ENCODE data around the gene CCNQ.

CCNQ gene

GRCh38 chrX:153598541-153599191, at the start of gene CCNQ:
CCNQ (minus strand) TSS chrX:153599139; CDS start chrX:153599073, 66 bp downstream.
- no peaks in the 10 kb centered on the region for H3K4me1 ChIP-seq (ENCODE audit: control insufficient read depth, insufficient read depth, low read length)
- peaks cover 3% of the 10 kb centered on the region for H3K36me3 ChIP-seq (ENCODE audit: control insufficient read depth, insufficient read depth, low read length)
- peaks cover 4% of the 10 kb centered on the region for H3K27me3 ChIP-seq (ENCODE audit: control insufficient read depth, insufficient read depth, low read length)
- peak within 1 kb of the TSS; percentile 65 for H3K27ac ChIP-seq (ENCODE audit: low read depth, low read length)
- H3K9ac ChIP-seq (ENCODE audit: low read length): peak within 1 kb of the TSS; percentile 22
- peak within 1 kb of the TSS; percentile 65 for H3K4me3 ChIP-seq (ENCODE audit: low read length)

- H3K27me3 ChIP-seq (ENCODE audit: control insufficient read depth, insufficient read depth, low read length): peaks cover 45% of the 10 kb centered on the region
Measured at GRCh38 chrX:153647461-153648357, 48.8 kb upstream of the CCNQ start.

GRCh38 chrX:153646620-153647373, 47.9 kb upstream of the CCNQ start, which contains the start of gene DUSP9:
DUSP9 (plus strand) TSS chrX:153647203; CDS start chrX:153647954, 751 bp downstream.
- H3K4me3 ChIP-seq (ENCODE audit: low read length): no peak within 1 kb of the TSS
- no peak within 1 kb of the TSS for H3K27ac ChIP-seq (ENCODE audit: low read depth, low read length)
- no peak within 1 kb of the TSS for H3K9ac ChIP-seq (ENCODE audit: low read length)
- no peaks in the 10 kb centered on the region for H3K36me3 ChIP-seq (ENCODE audit: control insufficient read depth, insufficient read depth, low read length)
- peaks cover 47% of the 10 kb centered on the region for H3K27me3 ChIP-seq (ENCODE audit: control insufficient read depth, insufficient read depth, low read length)
- H3K4me1 ChIP-seq (ENCODE audit: control insufficient read depth, insufficient read depth, low read length): no peaks in the 10 kb centered on the region

More at GRCh38 chrX:153647461-153648357, 48.8 kb upstream of the CCNQ start:
- Histone ChIP-seq H3K9ac (ENCODE audit: low read length) (no peak overlapping the region), H3K4me1 (ENCODE audit: control insufficient read depth, insufficient read depth, low read length) (no peaks in the 10 kb centered on the region), H3K36me3 (ENCODE audit: control insufficient read depth, insufficient read depth, low read length) (no peaks in the 10 kb centered on the region), H3K27ac (ENCODE audit: low read depth, low read length) (no peak overlapping the region), H3K4me3 (ENCODE audit: low read length) (no peak overlapping the region)

- no peak overlapping the region for H3K9ac ChIP-seq (ENCODE audit: low read length)
- H3K36me3 ChIP-seq (ENCODE audit: control insufficient read depth, insufficient read depth, low read length): no peaks in the 10 kb centered on the region
- H3K27ac ChIP-seq (ENCODE audit: low read depth, low read length): no peak overlapping the region
- H3K4me3 ChIP-seq (ENCODE audit: low read length): no peak overlapping the region
- H3K27me3 ChIP-seq (ENCODE audit: control insufficient read depth, insufficient read depth, low read length): peaks cover 55% of the 10 kb centered on the region
- H3K4me1 ChIP-seq (ENCODE audit: control insufficient read depth, insufficient read depth, low read length): no peaks in the 10 kb centered on the region
Measured at GRCh38 chrX:153645921-153646488, 47.1 kb upstream of the CCNQ start.

- H3K36me3 ChIP-seq (ENCODE audit: control insufficient read depth, insufficient read depth, low read length): no peaks in the 10 kb centered on the region
- no peak overlapping the region for H3K27ac ChIP-seq (ENCODE audit: low read depth, low read length)
- H3K27me3 ChIP-seq (ENCODE audit: control insufficient read depth, insufficient read depth, low read length): peaks cover 60% of the 10 kb centered on the region
- H3K4me1 ChIP-seq (ENCODE audit: control insufficient read depth, insufficient read depth, low read length): no peaks in the 10 kb centered on the region
- H3K4me3 ChIP-seq (ENCODE audit: low read length): no peak overlapping the region
- no peak overlapping the region for H3K9ac ChIP-seq (ENCODE audit: low read length)
Measured at GRCh38 chrX:153645151-153645550, 46.2 kb upstream of the CCNQ start.

GRCh38 chrX:153644356-153645125, 45.6 kb upstream of the CCNQ start:
- Histone ChIP-seq H3K27ac (ENCODE audit: low read depth, low read length) (no peak overlapping the region), H3K4me3 (ENCODE audit: low read length) (no peak overlapping the region), H3K36me3 (ENCODE audit: control insufficient read depth, insufficient read depth, low read length) (no peaks in the 10 kb centered on the region), H3K4me1 (ENCODE audit: control insufficient read depth, insufficient read depth, low read length) (no peaks in the 10 kb centered on the region), H3K9ac (ENCODE audit: low read length) (no peak overlapping the region), H3K27me3 (ENCODE audit: control insufficient read depth, insufficient read depth, low read length) (peaks cover 60% of the 10 kb centered on the region)

GRCh38 chrX:153643431-153644351, 44.8 kb upstream of the CCNQ start:
- no peak overlapping the region for H3K27ac ChIP-seq (ENCODE audit: low read depth, low read length)
- no peak overlapping the region for H3K9ac ChIP-seq (ENCODE audit: low read length)
- H3K4me3 ChIP-seq (ENCODE audit: low read length): peak overlapping the region; percentile 36
- H3K4me1 ChIP-seq (ENCODE audit: control insufficient read depth, insufficient read depth, low read length): no peaks in the 10 kb centered on the region
- H3K27me3 ChIP-seq (ENCODE audit: control insufficient read depth, insufficient read depth, low read length): peaks cover 53% of the 10 kb centered on the region
- no peaks in the 10 kb centered on the region for H3K36me3 ChIP-seq (ENCODE audit: control insufficient read depth, insufficient read depth, low read length)

- no peaks in the 10 kb centered on the region for H3K4me1 ChIP-seq (ENCODE audit: control insufficient read depth, insufficient read depth, low read length)
Measured at GRCh38 chrX:153642655-153643430, 43.9 kb upstream of the CCNQ start.

GRCh38 chrX:153642051-153642654, 43.2 kb upstream of the CCNQ start:
- Histone ChIP-seq H3K36me3 (ENCODE audit: control insufficient read depth, insufficient read depth, low read length) (no peaks in the 10 kb centered on the region), H3K27me3 (ENCODE audit: control insufficient read depth, insufficient read depth, low read length) (peaks cover 45% of the 10 kb centered on the region), H3K4me1 (ENCODE audit: control insufficient read depth, insufficient read depth, low read length) (no peaks in the 10 kb centered on the region), H3K4me3 (ENCODE audit: low read length) (no peak overlapping the region), H3K27ac (ENCODE audit: low read depth, low read length) (no peak overlapping the region), H3K9ac (ENCODE audit: low read length) (no peak overlapping the region)

More at GRCh38 chrX:153642655-153643430, 43.9 kb upstream of the CCNQ start:
- Histone ChIP-seq H3K27me3 (ENCODE audit: control insufficient read depth, insufficient read depth, low read length) (peaks cover 49% of the 10 kb centered on the region), H3K27ac (ENCODE audit: low read depth, low read length) (no peak overlapping the region), H3K36me3 (ENCODE audit: control insufficient read depth, insufficient read depth, low read length) (no peaks in the 10 kb centered on the region), H3K9ac (ENCODE audit: low read length) (no peak overlapping the region), H3K4me3 (ENCODE audit: low read length) (no peak overlapping the region)

- Histone ChIP-seq H3K9ac (ENCODE audit: low read length) (no peak overlapping the region), H3K4me1 (ENCODE audit: control insufficient read depth, insufficient read depth, low read length) (no peaks in the 10 kb centered on the region), H3K4me3 (ENCODE audit: low read length) (no peak overlapping the region), H3K36me3 (ENCODE audit: control insufficient read depth, insufficient read depth, low read length) (no peaks in the 10 kb centered on the region), H3K27me3 (ENCODE audit: control insufficient read depth, insufficient read depth, low read length) (peaks cover 42% of the 10 kb centered on the region), H3K27ac (ENCODE audit: low read depth, low read length) (no peak overlapping the region)
Measured at GRCh38 chrX:153641627-153642026, 42.7 kb upstream of the CCNQ start.
